T-helper 2 cell (primary cell): Measurements from ENCODE around the gene ISM2.

Source experiments
- DNase-seq, 5 experiments: peaks; one replicate each; pipeline versions ENCODE4 v3.0.0 to v3.0.0-alpha.2; 2012 to 2022

ISM2 gene

DNA sequence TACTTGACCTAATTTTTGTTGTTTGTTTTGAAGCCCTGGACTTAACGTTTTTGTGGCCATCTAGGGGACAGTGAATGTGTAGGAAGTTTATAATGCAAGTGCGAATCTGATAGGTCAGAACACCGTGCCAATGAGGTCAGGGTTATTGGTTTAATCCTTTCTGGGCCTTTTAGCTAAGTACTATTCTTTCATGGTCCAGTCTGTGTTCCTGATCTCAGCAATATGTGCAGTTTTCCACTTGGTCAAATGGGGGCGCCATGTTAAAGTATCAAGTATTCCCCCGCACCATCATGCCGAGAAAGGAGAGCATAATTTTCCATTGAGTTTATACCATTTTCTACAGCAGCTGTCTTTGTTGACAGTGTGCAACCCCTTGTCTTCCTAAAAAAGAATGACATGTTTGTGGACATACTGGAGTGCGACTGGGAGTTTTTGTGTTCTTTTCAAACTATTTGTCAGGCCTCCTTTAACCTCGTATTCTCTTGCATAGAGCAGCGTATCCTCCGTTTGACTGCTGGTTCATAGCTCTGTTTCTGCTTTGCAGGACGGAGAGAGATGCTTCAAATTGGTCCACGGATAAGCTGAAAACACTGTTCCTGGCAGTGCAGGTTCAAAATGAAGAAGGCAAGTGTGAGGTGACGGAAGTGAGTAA is 39.4 kb downstream of the ISM2 start:
- peak in 4 of 5 experiments; percentile 33 to 74 (median 38) for DNase-seq

DNA sequence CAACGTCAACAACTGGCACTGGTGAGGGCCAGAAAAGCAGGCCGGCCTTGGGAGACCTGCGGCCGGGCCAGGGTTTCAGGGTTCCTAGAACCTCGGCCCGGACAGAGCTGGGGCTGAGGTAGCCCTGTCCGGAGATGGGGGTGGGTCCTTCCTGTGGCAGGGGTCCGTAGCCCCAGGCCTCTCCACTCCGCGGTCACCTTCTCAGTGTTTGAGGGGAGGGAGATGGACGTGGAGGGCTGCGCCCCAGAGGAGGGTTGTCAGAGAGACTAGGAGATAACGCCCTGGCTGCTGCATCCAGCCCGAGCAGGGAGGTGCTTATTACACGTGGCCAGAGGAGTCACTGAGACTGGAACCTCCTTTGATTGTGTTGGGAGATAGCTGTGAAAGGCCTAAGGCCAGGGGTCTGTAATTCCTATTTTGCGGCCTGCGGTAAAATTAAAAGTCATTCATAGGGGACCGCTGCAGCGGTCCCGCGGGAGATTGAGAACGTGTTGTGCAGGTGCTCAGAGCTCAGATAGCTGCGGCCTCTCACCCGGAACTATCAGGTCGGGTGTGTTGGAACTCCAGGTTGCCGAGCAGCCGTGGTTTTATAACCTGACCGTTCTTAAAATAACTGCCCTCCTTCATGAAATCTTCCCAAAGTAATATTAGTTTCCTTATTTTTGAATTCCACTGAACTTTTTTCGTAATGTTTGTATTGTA is 40.2 kb downstream of the ISM2 start:
- DNase-seq = peak in 3 of 5 experiments; percentile 5 to 65 (median 6)

DNA sequence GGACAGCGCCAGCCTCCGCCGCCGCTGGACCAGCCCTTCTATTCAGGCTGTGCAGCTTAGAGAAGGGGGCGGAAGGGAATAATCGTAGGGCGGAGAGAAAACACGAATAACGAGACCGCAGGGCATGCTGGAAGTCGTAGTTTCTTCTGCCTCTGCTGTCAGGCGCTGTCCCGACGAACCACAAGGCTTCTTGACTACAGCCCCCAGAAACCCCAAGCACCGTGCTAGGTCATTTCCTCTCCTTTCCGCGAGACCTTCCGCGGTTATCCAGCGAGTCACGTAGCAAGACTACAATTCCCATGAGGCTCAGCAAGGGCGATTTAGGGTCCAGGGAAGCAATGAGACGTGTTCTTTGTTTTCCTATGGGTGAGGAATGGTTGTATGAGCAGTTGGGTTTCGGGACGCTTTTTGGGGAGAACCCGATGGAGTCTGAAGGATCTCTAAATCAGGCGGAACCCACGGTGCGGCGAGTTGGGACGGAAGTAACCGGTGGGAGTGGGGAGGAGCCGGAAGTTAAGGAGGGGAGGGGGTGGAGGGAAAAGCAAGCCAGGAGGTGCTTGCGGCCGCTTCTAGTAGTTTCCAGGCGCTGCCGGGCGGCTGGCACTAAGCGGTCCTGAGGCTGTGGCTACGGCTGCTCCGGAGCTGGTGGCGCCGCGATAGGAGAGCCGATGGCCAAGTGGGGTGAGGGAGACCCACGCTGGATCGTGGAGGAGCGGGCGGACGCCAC is 40.9 kb downstream of the ISM2 start, which contains the start of the genes AHSA1 and VIPAS39:
AHSA1 (plus strand) TSS at position 572 of the 727 bp plus-strand sequence; CDS start at position 669, 97 bp downstream.
VIPAS39 (minus strand) TSS at position 80 of the 727 bp plus-strand sequence. CDS start 3,499 bp downstream, outside the sequence.
- DNase-seq = peak; percentile 69 to 100 (median 92)

DNA sequence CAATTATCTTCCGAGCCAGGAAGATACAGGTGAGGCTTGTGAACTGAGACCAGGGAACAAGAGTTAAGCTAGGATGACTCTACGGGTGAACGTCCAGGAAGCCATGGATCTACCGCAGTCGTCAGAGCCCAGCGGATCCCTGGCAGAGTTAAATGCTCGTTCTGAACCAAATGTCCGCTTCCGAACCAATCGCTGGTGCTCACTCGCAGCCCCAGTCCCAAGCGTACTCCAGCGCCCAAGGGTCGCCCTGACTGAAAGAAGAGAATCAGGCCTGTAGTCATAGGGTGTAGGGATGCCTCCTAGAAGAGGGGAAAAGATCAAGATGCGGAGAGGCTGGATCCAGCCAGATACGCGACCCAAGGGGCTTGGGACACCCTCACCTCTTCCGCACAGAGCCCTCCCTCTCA is 41.5 kb downstream of the ISM2 start:
- DNase-seq = no peak

DNA sequence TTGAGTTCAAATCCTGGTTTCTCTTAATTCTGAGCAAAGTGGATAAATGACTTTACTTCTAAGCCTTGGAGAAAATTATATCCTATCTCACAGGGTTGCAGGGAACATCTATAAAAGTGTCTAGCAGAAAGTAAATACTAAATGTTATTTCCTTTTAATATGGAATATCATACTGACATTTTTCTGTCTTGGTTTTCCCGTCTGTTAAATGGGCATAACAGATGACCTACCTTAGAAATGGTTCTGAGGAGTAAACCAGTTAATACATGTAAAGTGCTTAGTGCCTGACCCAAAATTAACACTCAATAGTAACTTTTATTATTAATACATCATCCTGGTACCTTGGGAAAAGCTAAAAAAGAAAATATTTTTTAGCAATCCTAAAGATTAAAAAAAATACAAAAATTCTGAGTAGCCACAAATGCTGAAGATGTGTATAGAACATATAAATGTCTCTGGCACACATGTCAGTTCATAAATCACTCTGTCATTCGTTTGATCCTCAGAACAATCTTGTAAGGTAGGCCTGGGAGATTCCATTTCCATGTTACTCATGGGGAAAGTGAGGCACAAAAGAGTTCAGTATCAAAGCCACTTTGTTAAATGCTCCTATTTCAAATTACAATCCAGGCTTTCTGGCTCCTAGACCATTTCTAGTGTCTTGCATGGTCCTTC is 42.5 kb downstream of the ISM2 start:
- DNase-seq = no peak

DNA sequence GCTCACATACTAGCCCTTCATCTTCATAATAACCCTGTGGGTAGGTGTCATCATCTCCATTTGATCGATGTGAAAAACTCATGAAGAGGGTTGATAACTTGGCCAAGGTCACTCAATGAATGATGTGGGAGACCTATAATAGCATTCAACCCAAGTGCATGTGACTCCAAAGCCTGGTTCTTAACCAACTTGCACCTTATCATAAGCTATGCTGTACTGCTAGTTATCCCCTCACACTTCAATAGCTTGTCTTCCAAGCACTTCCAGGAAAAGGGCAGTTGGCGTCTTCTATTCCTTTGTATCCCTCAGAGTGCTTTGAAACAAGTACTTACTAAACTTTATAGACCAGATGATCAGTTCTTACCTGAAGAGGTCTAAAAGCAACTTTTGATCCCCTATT is 56.4 kb downstream of the ISM2 start:
- DNase-seq = no peak

DNA sequence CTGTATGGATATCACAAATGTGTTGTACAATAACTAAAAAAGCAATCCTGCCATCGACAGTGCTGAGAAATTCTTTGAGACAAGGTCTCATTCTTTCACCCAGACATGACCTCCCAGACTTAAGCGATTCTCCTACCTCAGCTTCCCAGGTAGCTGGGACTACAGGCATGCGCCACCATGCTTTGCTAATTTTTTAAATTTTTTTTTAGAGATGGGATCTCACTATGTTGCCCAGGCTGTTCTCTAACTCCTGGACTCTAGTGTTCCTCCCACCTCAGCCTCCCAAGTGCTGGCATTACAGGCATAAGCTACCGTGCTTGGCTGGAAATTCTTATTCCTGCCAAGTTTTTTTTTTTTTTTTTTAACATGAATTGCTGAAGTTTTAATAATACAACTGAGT is 58.8 kb downstream of the ISM2 start:
- DNase-seq = no peak

DNA sequence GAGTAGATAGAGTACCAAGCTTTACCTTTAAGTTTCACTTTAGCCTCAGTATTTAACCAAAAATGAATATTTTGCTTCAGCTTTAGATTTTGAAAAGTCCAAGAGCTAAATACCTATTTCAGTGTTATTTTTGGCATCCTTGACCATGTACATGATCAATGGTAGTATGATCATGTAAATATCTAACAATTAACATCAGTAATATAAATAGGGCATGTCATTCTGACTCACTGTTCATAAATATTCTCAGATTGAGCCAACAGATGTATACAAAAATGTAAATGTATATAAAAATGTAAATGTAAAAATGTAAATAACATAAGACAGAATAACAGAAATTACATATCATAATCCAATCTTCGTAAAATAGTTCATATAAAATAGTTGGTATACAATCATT is 60.0 kb downstream of the ISM2 start:
- no peak for DNase-seq

DNA sequence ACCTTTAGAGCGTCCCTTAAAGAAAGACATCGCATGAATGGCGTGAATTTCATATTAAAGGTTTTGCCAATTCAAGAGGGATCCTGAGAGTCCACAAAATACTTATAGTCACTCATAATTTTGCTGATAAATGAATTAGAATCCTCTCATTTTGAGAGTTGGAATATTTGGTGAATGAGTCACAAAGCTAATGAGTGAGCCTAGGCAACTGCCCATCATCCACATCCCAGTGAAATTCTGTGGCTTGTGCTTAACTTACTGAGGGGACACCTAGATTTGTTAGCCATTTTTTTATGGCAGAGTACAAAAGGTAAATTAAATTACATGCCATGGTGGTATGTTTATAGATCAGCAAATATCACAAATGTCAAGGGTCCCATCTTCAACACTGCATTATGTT is 62.6 kb downstream of the ISM2 start:
- DNase-seq = no peak

DNA sequence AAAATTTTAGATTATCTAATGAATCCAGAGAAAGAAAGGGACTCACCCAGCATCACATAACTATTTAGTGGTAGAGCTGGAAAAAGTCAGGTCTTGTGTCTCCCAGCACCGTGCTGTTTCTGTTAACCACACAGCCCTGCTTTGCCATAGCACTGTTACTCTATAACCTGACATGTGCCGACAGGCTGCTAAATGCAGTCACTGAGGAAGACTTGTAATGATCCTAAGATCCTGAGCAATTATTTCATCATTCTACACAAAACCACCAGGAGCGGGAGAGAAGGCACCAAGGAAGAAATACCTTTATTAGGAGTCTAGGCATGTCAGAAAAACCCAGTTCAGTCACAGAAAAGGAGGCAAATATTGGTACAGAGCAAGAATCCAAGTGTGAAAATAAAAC is 72.2 kb downstream of the ISM2 start:
- no peak for DNase-seq

DNA sequence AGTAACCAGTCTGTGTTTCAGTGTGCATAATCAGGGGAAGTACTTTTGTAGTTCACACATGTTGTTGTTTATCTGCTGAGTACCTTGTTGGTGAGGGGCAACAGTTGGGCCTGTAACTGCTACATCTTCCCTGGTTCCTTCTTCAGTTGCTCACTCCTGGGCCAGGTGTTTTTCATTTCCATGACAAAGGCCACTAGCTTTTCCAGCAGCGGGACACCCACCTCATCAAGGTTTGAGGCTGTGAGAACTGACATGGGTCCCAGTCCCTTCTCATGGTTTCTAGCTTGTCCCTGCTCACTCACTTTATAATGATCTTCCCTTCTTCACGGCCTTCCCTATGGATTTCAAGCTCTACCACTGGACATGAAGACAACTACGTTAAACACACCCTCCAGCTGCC is 73.8 kb downstream of the ISM2 start:
- no peak for DNase-seq
